ENCODE data around the gene PXYLP1. TPM values are rescaled to one million over a fixed set of nuclear protein-coding genes. Genes with fewer than 3 reads are reported as not detected.
"Not testable (repeated sequence)": the region's sequence is repeated elsewhere in the genome, so short reads cannot be mapped to it uniquely, and the experiment has no call there.

PXYLP1 gene
- total RNA-seq, 2 experiments from 2014 or later, result 21.2 to 22.6 TPM

DNA sequence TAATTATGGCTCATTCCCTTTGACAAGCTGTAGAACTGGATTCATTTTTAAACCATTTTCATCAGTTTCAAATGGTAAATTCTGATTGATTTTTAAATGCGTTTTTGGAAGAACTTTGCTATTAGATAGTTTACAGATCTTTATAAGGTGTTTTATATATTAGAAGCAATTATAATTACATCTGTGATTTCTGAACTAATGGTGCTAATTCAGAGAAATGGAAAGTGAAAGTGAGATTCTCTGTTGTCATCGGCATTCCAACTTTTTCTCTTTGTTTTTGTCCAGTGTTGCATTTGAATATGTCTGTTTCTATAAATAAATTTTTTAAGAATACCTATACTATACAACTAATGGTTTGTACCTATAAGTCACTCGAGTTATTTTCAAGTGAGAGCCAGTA, 62.7 kb downstream of the PXYLP1 start:
- POLR2A ChIA-PET, result interaction anchor here (0.6 to 2.1 kb wide), 7 partner anchors 9 to 205 kb away, joined by 3 to 9 read pairs (median 4); partner anchors contain the start of gene PXYLP1
- no peaks in the 10 kb centered on the region for H3K9me3 ChIP-seq (ENCODE audit: control insufficient read depth in 1 of 2, insufficient read depth in 1 of 2, low read length in 2 of 2)
- Mint-ChIP-seq H3K4me3 (peak overlapping the region; percentile 83), H3K27ac (peak overlapping the region; percentile 90), H3K27me3 (no peaks in the 10 kb centered on the region), H3K4me1 (ENCODE audit: low read depth) (peaks cover 33% of the 10 kb centered on the region), H3K9me3 (no peaks in the 10 kb centered on the region), H3K36me3 (ENCODE audit: low read depth) (peaks cover 57% of the 10 kb centered on the region)
- peak in 2 of 14 experiments; percentile 35 to 39 for DNase-seq
- CTCF ChIA-PET, result interaction anchor here (0.7 to 1.2 kb wide), 3 partner anchors 9 to 63 kb away, joined by 3 to 5 read pairs (median 4); partner anchors contain the start of gene PXYLP1
- TF ChIP-seq, protein P1, sequence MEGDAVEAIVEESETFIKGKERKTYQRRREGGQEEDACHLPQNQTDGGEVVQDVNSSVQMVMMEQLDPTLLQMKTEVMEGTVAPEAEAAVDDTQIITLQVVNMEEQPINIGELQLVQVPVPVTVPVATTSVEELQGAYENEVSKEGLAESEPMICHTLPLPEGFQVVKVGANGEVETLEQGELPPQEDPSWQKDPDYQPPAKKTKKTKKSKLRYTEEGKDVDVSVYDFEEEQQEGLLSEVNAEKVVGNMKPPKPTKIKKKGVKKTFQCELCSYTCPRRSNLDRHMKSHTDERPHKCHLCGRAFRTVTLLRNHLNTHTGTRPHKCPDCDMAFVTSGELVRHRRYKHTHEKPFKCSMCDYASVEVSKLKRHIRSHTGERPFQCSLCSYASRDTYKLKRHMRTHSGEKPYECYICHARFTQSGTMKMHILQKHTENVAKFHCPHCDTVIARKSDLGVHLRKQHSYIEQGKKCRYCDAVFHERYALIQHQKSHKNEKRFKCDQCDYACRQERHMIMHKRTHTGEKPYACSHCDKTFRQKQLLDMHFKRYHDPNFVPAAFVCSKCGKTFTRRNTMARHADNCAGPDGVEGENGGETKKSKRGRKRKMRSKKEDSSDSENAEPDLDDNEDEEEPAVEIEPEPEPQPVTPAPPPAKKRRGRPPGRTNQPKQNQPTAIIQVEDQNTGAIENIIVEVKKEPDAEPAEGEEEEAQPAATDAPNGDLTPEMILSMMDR (IDR thresholded peaks at IDR 0.05), result no peak
- ATAC-seq (ENCODE audit: poor library complexity), result no peak
- peaks cover 19% of the 10 kb centered on the region for H3K36me3 ChIP-seq (ENCODE audit: insufficient read depth, low read length)
- intact Hi-C loops (cut with DNase I, micrococcal nuclease), result no loop called here
- peaks cover 3% of the 10 kb centered on the region for H3K4me1 ChIP-seq (ENCODE audit: insufficient read depth, low read length)
- H3K4me3 ChIP-seq (ENCODE audit: low read length), result peak overlapping the region; percentile 51
- H3K27ac ChIP-seq (ENCODE audit: low read depth in 1 of 2, low read length in 2 of 2), result peak overlapping the region in 1 of 2 donors; percentile 12
- H3K27me3 ChIP-seq (ENCODE audit: control insufficient read depth in 1 of 2, insufficient read depth in 2 of 2, low read length in 2 of 2), result no peaks in the 10 kb centered on the region

DNA sequence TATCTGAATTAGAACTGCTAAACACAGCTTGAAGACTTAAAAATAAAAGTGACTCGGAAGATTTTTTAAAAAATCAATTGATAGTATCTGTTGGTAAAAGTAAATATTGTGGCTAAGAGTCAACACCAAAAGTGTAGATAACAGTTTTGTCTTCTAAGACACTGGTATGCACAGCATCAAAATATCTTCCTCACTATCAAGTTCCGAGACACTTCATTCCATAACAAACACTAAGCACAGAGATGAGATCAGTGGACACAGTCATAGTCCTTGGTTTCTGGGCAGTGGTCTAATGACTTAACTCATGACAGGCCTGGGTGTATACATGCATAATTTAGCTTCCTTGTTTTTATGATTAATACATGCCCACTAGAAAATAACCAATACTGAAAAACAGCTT, 63.2 kb downstream of the PXYLP1 start:
- peaks cover 19% of the 10 kb centered on the region for H3K36me3 ChIP-seq (ENCODE audit: insufficient read depth, low read length)
- peak overlapping the region; percentile 51 for H3K4me3 ChIP-seq (ENCODE audit: low read length)
- peaks cover 3% of the 10 kb centered on the region for H3K4me1 ChIP-seq (ENCODE audit: insufficient read depth, low read length)
- H3K27me3 ChIP-seq (ENCODE audit: control insufficient read depth in 1 of 2, insufficient read depth in 2 of 2, low read length in 2 of 2), result no peaks in the 10 kb centered on the region
- DNase-seq, result no peak
- no peak for ATAC-seq (ENCODE audit: poor library complexity)
- no peaks in the 10 kb centered on the region for H3K9me3 Mint-ChIP-seq
- intact Hi-C loops (cut with DNase I, micrococcal nuclease), result no loop called here
- H3K36me3 Mint-ChIP-seq (ENCODE audit: low read depth), result peaks cover 54% of the 10 kb centered on the region
- TF ChIP-seq, protein P1 (IDR thresholded peaks at IDR 0.05), result no peak
- peaks cover 38% of the 10 kb centered on the region for H3K4me1 Mint-ChIP-seq (ENCODE audit: low read depth)
- POLR2A ChIA-PET, result interaction anchor here (0.6 to 2.1 kb wide), 7 partner anchors 9 to 204 kb away, joined by 3 to 9 read pairs (median 4); partner anchors contain the start of gene PXYLP1
- no peaks in the 10 kb centered on the region for H3K27me3 Mint-ChIP-seq
- H3K4me3 Mint-ChIP-seq, result peak overlapping the region; percentile 83
- no peaks in the 10 kb centered on the region for H3K9me3 ChIP-seq (ENCODE audit: control insufficient read depth in 1 of 2, insufficient read depth in 1 of 2, low read length in 2 of 2)
- CTCF ChIA-PET, result interaction anchor here (0.9 to 1.2 kb wide), 3 partner anchors 9 to 17 kb away, joined by 3 to 5 read pairs (median 4); no protein-coding TSS in a partner anchor
- H3K27ac Mint-ChIP-seq, result peak overlapping the region; percentile 90
- peak overlapping the region in 1 of 2 donors; percentile 12 for H3K27ac ChIP-seq (ENCODE audit: low read depth in 1 of 2, low read length in 2 of 2)

DNA sequence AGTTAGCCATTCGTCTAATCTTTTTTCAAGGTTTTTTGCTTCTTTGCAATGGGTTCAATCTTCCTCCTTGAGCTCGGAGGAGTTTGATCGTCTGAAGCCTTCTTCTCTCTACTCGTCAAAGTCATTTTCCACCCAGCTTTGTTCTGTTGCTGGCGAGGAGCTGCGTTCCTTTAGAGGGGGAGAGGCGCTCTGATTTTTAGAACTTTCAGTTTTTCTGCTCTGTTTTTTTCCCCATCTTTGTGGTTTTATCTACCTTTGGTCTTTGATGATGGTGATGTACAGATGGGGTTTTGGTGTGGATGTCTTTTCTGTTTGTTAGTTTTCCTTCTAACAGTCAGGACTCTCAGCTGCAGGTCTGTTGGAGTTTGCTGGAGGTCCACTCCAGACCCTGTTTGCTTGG, 68.8 kb downstream of the PXYLP1 start:
- CTCF ChIA-PET, result interaction anchor here (1.2 kb wide), 1 partner anchor 9 kb away, joined by 3 read pairs; no protein-coding TSS in a partner anchor
- H3K36me3 Mint-ChIP-seq (ENCODE audit: low read depth), result peaks cover 16% of the 10 kb centered on the region
- H3K27ac Mint-ChIP-seq, result peak overlapping the region; percentile 91
- peak in 1 of 14 experiments; percentile 17 for DNase-seq
- not testable (repeated sequence) for H3K27ac ChIP-seq (ENCODE audit: low read depth in 1 of 2, low read length in 2 of 2); H3K9me3 ChIP-seq (ENCODE audit: control insufficient read depth in 1 of 2, insufficient read depth in 1 of 2, low read length in 2 of 2); ATAC-seq (ENCODE audit: poor library complexity); H3K4me3 ChIP-seq (ENCODE audit: low read length); H3K36me3 ChIP-seq (ENCODE audit: insufficient read depth, low read length); H3K27me3 ChIP-seq (ENCODE audit: control insufficient read depth in 1 of 2, insufficient read depth in 2 of 2, low read length in 2 of 2); H3K27me3 Mint-ChIP-seq; H3K9me3 Mint-ChIP-seq
- intact Hi-C loops (cut with DNase I, micrococcal nuclease), result loop anchor here (5.0 to 10.0 kb wide), 2 partner anchors 66 to 257 kb away; partner anchors contain the start of gene PXYLP1 (in 1 of the 2)
- peaks cover 30% of the 10 kb centered on the region for H3K4me1 ChIP-seq (ENCODE audit: insufficient read depth, low read length)
- H3K4me1 Mint-ChIP-seq (ENCODE audit: low read depth), result peaks cover 53% of the 10 kb centered on the region
- POLR2A ChIA-PET, result interaction anchor here (0.6 to 6.4 kb wide), 9 partner anchors 9 to 152 kb away, joined by 3 to 38 read pairs (median 3); partner anchors contain the start of gene PXYLP1
- peak overlapping the region; percentile 81 for H3K4me3 Mint-ChIP-seq
